ENCODE measurements around the gene HMGXB3.

Gene HMGXB3

GRCh38 chr5:149979896-149980295 is 20.6 kb upstream of the HMGXB3 start:
- H3K4me3 ChIP-seq (ENCODE audit: insufficient read depth, low read length, poor library complexity, severe bottlenecking) = no peak overlapping the region
- H3K9me3 ChIP-seq (ENCODE audit: insufficient read depth, low read length) = no peaks in the 10 kb centered on the region
- no peak overlapping the region for H2AFZ ChIP-seq (ENCODE audit: low read depth, low read length, severe bottlenecking)
- peaks cover 10% of the 10 kb centered on the region for H3K36me3 ChIP-seq (ENCODE audit: low read length)
- no peaks in the 10 kb centered on the region for H3K79me2 ChIP-seq (ENCODE audit: insufficient read depth, low read length)
- no peaks in the 10 kb centered on the region for H3F3A ChIP-seq (ENCODE audit: insufficient read depth)
- H3K27me3 ChIP-seq (ENCODE audit: low read length) = no peaks in the 10 kb centered on the region
- H3K9me2 ChIP-seq (replicated peaks; ENCODE audit: insufficient read depth, low read length) = no peaks in the 10 kb centered on the region
- no peak overlapping the region for H3K9ac ChIP-seq (ENCODE audit: low read length)
- H3K27ac ChIP-seq (ENCODE audit: low read depth, low read length) = no peak overlapping the region
- no peak overlapping the region for H3K4me2 ChIP-seq (ENCODE audit: low read depth, low read length, poor library complexity, severe bottlenecking)
- H4K20me1 ChIP-seq (ENCODE audit: low read depth, low read length) = no peaks in the 10 kb centered on the region
- TF ChIP-seq CTCF (IDR thresholded peaks at IDR 0.05; ENCODE audit: insufficient read depth, low read length, poor library complexity, severe bottlenecking) = no peak
- no peak for TF ChIP-seq EZH2phosphoT487 (conservative IDR thresholded peaks at IDR 0.05; ENCODE audit: low read length)

DNA sequence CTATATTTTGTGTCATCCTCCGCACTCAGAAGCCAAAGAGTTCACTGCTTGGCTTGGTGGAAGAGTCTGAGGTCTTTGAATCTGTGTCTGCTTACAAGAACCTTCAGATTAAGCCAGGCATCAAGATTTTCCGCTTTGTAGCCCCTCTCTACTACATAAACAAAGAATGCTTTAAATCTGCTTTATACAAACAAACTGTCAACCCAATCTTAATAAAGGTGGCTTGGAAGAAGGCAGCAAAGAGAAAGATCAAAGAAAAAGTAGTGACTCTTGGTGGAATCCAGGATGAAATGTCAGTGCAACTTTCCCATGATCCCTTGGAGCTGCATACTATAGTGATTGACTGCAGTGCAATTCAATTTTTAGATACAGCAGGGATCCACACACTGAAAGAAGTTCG is 19.3 kb upstream of the HMGXB3 start:
- Histone ChIP-seq H3K27ac (ENCODE audit: low read depth, low read length) (no peak overlapping the region), H3K9ac (ENCODE audit: low read length) (no peak overlapping the region), H4K20me1 (ENCODE audit: low read depth, low read length) (no peaks in the 10 kb centered on the region), H3F3A (ENCODE audit: insufficient read depth) (no peaks in the 10 kb centered on the region), H3K4me3 (ENCODE audit: insufficient read depth, low read length, poor library complexity, severe bottlenecking) (no peak overlapping the region), H3K36me3 (ENCODE audit: low read length) (peaks cover 10% of the 10 kb centered on the region), H3K27me3 (ENCODE audit: low read length) (no peaks in the 10 kb centered on the region), H3K9me2 (replicated peaks; ENCODE audit: insufficient read depth, low read length) (no peaks in the 10 kb centered on the region), H2AFZ (ENCODE audit: low read depth, low read length, severe bottlenecking) (no peak overlapping the region), H3K4me2 (ENCODE audit: low read depth, low read length, poor library complexity, severe bottlenecking) (no peak overlapping the region), H3K79me2 (ENCODE audit: insufficient read depth, low read length) (no peaks in the 10 kb centered on the region), H3K9me3 (ENCODE audit: insufficient read depth, low read length) (no peaks in the 10 kb centered on the region)
- no peak for TF ChIP-seq CTCF (IDR thresholded peaks at IDR 0.05; ENCODE audit: insufficient read depth, low read length, poor library complexity, severe bottlenecking)
- no peak for TF ChIP-seq EZH2phosphoT487 (conservative IDR thresholded peaks at IDR 0.05; ENCODE audit: low read length)

- no peaks in the 10 kb centered on the region for H3F3A ChIP-seq (ENCODE audit: insufficient read depth)
- no peak overlapping the region for H3K27ac ChIP-seq (ENCODE audit: low read depth, low read length)
- no peaks in the 10 kb centered on the region for H3K9me2 ChIP-seq (replicated peaks; ENCODE audit: insufficient read depth, low read length)
- no peak overlapping the region for H3K4me2 ChIP-seq (ENCODE audit: low read depth, low read length, poor library complexity, severe bottlenecking)
- H3K4me3 ChIP-seq (ENCODE audit: insufficient read depth, low read length, poor library complexity, severe bottlenecking) = no peak overlapping the region
- H3K79me2 ChIP-seq (ENCODE audit: insufficient read depth, low read length) = no peaks in the 10 kb centered on the region
- no peaks in the 10 kb centered on the region for H4K20me1 ChIP-seq (ENCODE audit: low read depth, low read length)
- H2AFZ ChIP-seq (ENCODE audit: low read depth, low read length, severe bottlenecking) = no peak overlapping the region
- no peaks in the 10 kb centered on the region for H3K27me3 ChIP-seq (ENCODE audit: low read length)
- no peaks in the 10 kb centered on the region for H3K9me3 ChIP-seq (ENCODE audit: insufficient read depth, low read length)
- TF ChIP-seq EZH2phosphoT487 (conservative IDR thresholded peaks at IDR 0.05; ENCODE audit: low read length) = no peak
- TF ChIP-seq CTCF (IDR thresholded peaks at IDR 0.05; ENCODE audit: insufficient read depth, low read length, poor library complexity, severe bottlenecking) = no peak
- H3K9ac ChIP-seq (ENCODE audit: low read length) = no peak overlapping the region
- H3K36me3 ChIP-seq (ENCODE audit: low read length) = peaks cover 10% of the 10 kb centered on the region
Observed at GRCh38 chr5:149982505-149982904, 18.0 kb upstream of the HMGXB3 start.
